NCI-H524 (cell line): ENCODE measurements around the gene ADORA2A.

Experiments used
- DNase-seq, 2 experiments: peaks; one replicate each; lab custom pipeline; 2025; lab: John Stamatoyannopoulos, UW

The ADORA2A gene

DNA sequence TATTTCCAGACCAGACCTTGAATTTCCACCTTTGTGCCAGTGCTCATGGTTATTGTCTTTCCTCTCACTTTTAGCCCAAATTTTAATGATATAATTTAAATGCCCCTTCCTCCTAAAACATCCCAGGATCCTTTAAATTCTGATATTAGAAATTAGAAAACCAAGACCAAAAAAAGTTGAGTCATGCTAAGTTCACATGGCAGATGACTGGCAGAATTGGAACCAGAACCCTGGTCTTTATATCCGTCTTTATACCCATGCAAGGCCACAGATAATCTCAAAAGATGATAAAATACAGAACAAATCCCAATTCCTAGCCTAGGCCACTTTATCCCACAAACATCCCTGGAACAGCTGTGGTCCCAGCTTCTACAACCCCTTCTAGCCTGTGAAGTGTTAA lies 26.5 kb downstream of the ADORA2A start:
- no peak for DNase-seq

GRCh38 chr22:24455039-24455438 lies 27.6 kb downstream of the ADORA2A start:
- DNase-seq = no peak

GRCh38 chr22:24455751-24456426 lies 28.5 kb downstream of the ADORA2A start:
- no peak for DNase-seq

DNA sequence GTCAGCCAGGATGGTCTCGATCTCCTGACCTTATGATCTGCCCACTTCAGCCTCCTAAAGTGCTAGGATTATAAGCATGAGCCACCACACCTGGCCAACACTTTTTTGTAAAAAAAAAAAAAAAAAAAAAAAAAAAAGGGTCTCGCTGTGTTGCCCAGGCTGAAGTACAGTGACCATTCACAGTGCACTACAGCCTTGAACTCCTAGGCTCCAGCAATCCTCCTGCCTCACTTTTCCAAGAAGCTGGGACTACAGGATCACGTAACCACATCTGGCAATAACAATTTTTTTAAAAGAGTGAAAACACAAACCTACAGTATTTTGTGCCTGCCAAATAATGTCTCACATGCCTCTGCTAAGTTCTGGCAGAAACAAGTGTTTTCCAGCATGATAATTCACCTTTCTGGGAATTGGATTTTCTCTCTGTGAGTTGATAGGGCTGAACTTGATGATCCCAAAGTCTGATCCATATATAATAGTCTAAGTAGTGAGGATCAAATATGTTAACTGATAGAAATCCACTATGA lies 30.6 kb downstream of the ADORA2A start:
- DNase-seq = no peak

- DNase-seq = no peak
Measured at GRCh38 chr22:24459911-24460310, 32.5 kb downstream of the ADORA2A start.

DNA sequence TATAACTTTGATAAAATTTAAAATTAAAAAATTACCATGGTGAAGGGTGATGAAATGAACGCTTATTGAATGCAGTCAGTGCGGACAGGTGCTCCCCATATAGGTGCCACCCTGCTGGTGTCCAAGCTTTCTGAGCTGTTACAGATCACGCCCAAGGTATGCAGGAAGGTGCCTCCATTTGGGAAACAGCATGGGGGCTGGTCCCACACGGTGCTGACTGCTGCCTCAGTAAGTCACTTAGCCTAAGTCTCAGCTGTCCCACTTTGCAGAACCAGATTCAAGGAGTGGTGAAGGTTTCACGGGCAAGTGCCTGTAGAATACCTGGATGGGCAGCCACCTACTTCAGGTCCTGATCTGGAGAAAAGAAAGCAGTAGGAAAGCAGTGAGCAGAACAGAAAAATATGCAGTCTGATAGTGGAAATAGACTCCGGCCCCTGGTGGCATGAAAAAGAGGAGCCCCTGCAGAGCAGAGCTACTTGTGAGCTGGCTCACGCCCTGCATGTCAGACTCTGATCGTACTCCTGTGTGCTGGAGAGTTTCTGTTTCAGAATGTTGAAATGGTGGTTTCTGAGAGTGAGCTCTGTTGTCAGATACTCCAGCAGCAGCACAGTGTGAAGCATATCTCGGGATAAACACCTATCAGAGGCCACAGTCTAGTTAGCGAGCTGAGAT lies 33.2 kb downstream of the ADORA2A start:
- DNase-seq = no peak

DNA sequence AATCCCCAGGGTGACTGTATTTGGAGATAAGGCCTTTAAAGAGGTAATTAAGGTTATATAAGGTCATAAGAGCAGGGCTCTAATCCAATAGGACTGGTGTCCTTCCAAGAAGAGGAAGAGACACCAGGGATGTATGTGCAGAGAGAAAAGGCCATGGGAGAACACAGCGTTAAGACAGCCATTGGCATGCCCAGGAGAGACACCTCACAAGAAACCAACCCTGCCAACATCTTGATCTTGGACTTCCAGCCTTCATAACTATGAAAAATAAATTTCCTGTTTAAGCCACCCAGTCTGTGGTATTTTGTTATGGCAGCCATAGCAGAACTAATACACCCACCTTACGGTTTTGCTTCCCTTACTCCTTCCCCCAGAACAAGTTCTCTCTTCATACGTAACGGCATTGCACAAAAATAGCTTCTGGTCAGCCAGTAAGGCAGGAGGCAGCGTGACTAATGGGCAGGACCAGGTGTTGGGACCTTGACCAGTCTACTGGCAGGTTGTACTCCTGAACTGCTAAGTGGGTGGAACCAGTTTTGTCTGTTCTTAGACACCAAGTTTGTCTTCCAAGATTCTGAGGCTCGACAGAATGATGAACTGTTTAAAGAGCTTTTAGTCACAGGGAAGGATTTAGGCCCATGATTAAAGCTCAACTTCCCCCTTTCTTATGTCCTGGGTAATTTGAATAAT lies 35.8 kb downstream of the ADORA2A start:
- DNase-seq = no peak

DNA sequence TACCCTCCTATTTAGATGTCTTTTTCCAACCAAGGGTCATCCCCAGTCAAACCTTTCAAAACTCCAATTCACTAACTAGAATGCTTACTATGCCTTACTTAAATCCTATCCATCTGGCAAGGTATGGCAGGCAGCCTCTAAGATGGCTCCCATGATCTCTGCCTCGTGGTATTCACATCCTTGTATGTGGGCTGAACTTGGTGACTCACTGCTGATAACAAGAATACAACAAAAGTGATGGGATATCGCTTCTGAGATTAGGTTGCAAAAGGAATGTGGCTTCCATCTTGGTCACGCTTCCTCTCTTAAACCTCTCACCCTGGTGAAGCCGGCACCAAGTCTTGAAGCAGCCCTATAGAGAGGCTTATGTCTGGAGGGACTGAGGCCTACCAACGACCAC lies 38.2 kb downstream of the ADORA2A start:
- peak in 1 of 2 experiments; percentile 13 for DNase-seq

DNA sequence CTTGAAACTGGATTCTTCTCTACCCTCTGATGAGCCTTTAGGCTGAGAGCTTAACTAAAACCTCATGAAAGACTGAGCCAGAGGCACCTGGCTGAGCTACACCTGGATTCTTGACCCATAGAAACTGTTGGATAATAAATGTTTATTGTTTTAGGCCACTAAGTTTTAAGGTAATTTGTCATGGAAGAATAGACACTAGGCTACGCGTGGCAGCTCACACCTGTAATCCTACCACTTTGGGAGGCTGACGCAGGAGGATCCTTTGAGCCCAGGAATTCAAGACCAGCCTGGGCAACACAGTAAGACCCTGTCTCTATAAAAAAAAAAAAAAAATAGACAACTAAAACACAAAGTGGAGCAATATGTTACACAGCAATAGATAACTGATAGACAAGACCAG lies 38.6 kb downstream of the ADORA2A start:
- DNase-seq = no peak

- DNase-seq = no peak
Measured at GRCh38 chr22:24466716-24467328, 39.4 kb downstream of the ADORA2A start.

GRCh38 chr22:24467340-24467739 lies 39.9 kb downstream of the ADORA2A start:
- DNase-seq = no peak

DNA sequence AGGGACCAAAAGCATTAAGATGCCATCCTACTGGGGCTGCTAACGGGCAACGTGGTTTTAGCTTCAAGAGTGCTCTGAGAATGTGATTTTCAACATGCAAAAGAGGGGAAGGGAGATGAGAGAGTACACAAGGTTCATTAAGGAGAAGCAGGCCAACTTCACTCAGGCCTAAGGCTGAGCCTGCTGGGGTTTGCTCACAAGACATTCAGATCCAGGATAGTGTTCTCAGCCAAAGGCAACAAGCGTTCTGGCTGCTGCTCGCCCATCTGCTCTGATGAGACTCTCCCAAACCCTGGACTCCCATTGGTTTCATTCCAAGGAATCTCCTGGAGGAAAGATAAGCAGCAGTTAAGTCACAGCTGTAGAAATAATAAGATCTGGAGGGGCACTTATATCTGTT lies 44.2 kb downstream of the ADORA2A start:
- peak; percentile 78 to 90 for DNase-seq

DNA sequence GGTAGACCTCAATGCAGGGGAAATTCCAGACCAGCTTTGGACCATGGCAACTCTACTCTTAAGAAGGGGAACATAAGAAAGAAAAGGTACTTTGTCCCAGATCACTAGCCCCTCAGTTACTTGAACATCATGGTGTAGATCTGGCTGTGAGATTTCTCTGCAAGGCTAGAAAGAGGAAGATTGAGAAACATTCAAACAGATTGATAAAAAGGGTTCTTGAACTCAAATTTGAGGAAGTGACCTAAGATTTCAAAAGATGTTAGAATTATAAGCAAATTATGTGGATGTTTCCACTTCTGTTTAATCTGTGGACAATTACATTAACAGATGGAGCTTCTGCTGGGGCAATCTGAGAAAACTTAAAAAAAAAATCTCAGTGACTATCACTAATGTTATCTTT lies 45.9 kb downstream of the ADORA2A start:
- no peak for DNase-seq

DNA sequence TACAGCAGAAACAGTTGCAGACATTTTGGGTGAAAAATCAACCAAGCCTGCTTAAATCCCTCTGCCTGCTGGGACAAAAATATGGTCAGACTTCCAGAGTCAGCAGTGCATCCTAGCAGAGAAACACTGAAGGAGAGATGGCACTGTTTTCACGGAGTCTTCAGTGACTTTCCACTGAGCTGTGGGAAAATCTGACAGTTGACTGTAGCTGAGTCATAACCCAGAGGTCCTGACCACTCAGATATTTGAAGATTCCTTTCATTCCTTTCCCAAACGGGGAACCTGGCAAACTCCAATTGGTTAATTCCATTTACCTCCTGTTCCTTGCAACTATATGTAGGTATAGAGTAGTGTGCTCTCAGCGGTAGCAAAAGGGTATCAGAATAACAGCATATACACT lies 46.8 kb downstream of the ADORA2A start:
- no peak for DNase-seq

DNA sequence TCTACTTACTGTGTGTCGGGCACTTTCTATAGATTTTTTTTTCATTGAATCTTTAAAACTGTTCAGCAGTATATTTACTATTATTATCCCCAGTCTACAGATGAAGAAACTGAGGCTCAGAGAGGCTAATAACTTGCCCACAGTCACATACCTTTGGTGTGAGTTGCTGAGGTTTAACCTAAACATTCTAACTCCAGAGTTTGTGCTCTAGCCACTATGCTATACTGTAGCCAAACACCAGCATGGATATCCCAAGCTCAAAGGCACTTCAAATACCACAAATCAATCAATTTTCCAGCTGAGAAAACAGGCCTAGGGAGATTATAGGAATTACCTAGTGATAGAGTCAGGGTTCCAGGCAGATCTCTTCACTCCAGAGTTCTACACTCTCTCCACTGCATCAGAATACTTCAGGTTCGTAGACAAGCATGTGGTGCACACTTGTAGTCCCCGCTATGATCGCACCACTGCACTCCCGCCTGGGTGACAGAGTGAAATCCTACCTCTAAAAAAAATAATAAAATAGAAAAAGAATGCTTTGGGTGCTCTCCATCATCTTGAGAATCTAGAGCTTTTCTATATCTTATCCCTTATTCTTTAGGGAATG lies 47.4 kb downstream of the ADORA2A start:
- DNase-seq = no peak

GRCh38 chr22:24481641-24482040 lies 54.2 kb downstream of the ADORA2A start:
- DNase-seq = no peak

DNA sequence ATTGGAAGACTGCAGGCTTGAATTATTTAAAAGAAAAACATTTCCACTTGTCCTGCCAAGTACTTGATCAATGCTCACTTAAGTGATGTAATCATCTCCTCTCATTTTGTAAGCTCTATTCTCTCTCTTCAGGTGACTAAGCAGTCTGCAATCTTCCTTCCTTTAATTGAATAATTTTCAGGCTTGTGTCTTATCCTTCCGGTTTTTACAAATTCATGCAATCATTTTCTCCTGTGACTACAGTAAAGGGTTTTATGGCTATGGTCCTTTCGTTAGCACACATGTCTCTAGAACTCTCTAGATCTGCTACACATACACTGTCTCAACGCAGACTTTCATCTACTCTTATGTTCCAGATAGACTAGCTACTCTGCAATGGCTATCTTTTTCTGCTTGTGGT lies 55.2 kb downstream of the ADORA2A start:
- DNase-seq = peak in 1 of 2 experiments; percentile 12

DNA sequence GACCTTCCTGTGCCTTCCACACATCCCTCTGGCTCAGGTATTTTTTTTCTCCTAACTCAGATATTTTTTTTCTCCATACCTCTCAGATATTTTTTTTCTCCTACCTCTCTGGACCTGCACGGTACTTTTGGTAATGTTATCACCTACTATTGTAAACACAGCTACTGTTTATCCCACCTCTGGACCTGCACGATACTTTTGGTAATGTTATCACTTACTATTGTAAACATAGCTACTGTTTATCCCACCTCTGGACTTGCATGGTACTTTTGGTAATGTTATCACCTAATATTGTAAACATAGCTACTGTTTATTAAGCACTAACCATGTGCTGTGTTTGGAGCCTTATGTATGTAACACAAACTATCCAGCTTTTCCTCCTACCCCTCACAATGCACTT lies 55.6 kb downstream of the ADORA2A start:
- DNase-seq = no peak

GRCh38 chr22:24483976-24484545 lies 56.7 kb downstream of the ADORA2A start:
- DNase-seq = no peak

- no peak for DNase-seq
Measured at GRCh38 chr22:24485170-24485569, 57.8 kb downstream of the ADORA2A start.

DNA sequence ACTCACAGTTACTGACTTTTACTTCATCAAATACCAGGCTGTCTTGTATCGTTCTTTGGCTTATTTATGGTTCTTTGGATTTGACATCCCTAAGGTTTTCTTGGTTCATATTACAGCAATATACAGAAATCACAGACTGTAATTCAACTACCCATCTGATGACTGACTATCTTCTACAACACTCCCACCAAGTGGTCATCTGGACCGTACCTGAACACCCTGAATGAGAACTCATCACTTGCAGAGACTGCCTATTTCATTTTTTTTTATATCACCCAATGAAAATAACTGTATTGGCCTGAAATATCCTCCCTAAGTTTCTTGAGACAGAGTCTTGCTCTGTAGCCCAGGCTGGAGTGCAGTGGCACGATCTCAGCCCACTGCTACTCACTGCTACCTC lies 58.2 kb downstream of the ADORA2A start:
- DNase-seq = peak in 1 of 2 experiments; percentile 34

GRCh38 chr22:24486501-24486921 lies 59.1 kb downstream of the ADORA2A start:
- DNase-seq = no peak
